Measurements from ENCODE around the gene TMEM258.

Gene TMEM258

GRCh38 chr11:61795459-61795858, 3.1 kb upstream of the TMEM258 start:
- DNase-seq (ENCODE audit: low read depth) = no peak
- no peak for TF ChIP-seq CTCF (IDR thresholded peaks at IDR 0.05; ENCODE audit: insufficient read depth, low read depth, low read length, missing control alignments)
- H3K4me3 ChIP-seq (ENCODE audit: low read depth, low read length) = no peak overlapping the region

- TF ChIP-seq CTCF (IDR thresholded peaks at IDR 0.05; ENCODE audit: insufficient read depth, low read depth, low read length, missing control alignments) = no peak
- DNase-seq (ENCODE audit: low read depth) = no peak
- no peak overlapping the region for H3K4me3 ChIP-seq (ENCODE audit: low read depth, low read length)
Measured at GRCh38 chr11:61794579-61794978, 2.2 kb upstream of the TMEM258 start.

- H3K4me3 ChIP-seq (ENCODE audit: low read depth, low read length) = peak overlapping the region; percentile 97
- TF ChIP-seq CTCF (IDR thresholded peaks at IDR 0.05; ENCODE audit: insufficient read depth, low read depth, low read length, missing control alignments) = no peak
- DNase-seq (ENCODE audit: low read depth) = no peak
Measured at GRCh38 chr11:61793829-61794204, 1.4 kb upstream of the TMEM258 start.

- peak; percentile 23 for DNase-seq (ENCODE audit: low read depth)
- TF ChIP-seq CTCF (IDR thresholded peaks at IDR 0.05; ENCODE audit: insufficient read depth, low read depth, low read length, missing control alignments) = no peak
- peak overlapping the region; percentile 97 for H3K4me3 ChIP-seq (ENCODE audit: low read depth, low read length)
Measured at GRCh38 chr11:61793083-61793828, 857 bp upstream of the TMEM258 start.

GRCh38 chr11:61791737-61792309, 576 bp downstream of the TMEM258 start:
- TF ChIP-seq CTCF (IDR thresholded peaks at IDR 0.05; ENCODE audit: insufficient read depth, low read depth, low read length, missing control alignments) = no peak
- peak overlapping the region; percentile 97 for H3K4me3 ChIP-seq (ENCODE audit: low read depth, low read length)
- DNase-seq (ENCODE audit: low read depth) = peak; percentile 75

- DNase-seq (ENCODE audit: low read depth) = peak; percentile 42
- no peak overlapping the region for H3K4me3 ChIP-seq (ENCODE audit: low read depth, low read length)
- peak; percentile 43 for TF ChIP-seq CTCF (IDR thresholded peaks at IDR 0.05; ENCODE audit: insufficient read depth, low read depth, low read length, missing control alignments)
Measured at GRCh38 chr11:61787928-61788491, 4.4 kb downstream of the TMEM258 start.
